ENCODE measurements around the gene MCTP1.
A peak's percentile ranks its signal among the peaks of the same experiment; 100 is the strongest.

Gene MCTP1

GRCh38 chr5:95184924-95185323 lies 100.0 kb downstream of the MCTP1 start:
- no CpG with 5 or more reads among the region's 4 CpGs for WGBS (ENCODE audit: insufficient coverage, insufficient read length)
- no peaks in the 10 kb centered on the region for H3K36me3 ChIP-seq (ENCODE audit: control insufficient read depth, insufficient read depth, low read length)
- H3K4me1 ChIP-seq (ENCODE audit: control insufficient read depth, insufficient read depth, low read length) = peaks cover 1% of the 10 kb centered on the region; the same call in 1 of the 2 replicates
- H3K4me3 ChIP-seq (ENCODE audit: low read length) = no peak overlapping the region
- DNase-seq (ENCODE audit: low read depth, low spot score) = no peak
- no peaks in the 10 kb centered on the region for H3K27me3 ChIP-seq (ENCODE audit: control insufficient read depth, insufficient read depth, low read length)
- H3K9me3 ChIP-seq (ENCODE audit: control insufficient read depth, insufficient read depth, low read length) = no peaks in the 10 kb centered on the region
- H3K27ac ChIP-seq (ENCODE audit: low read length) = no peak overlapping the region

- H3K27ac ChIP-seq (ENCODE audit: low read length) = no peak overlapping the region
- H3K4me1 ChIP-seq (ENCODE audit: control insufficient read depth, insufficient read depth, low read length) = peaks cover 5% of the 10 kb centered on the region; the same call in 1 of the 2 replicates
- H3K27me3 ChIP-seq (ENCODE audit: control insufficient read depth, insufficient read depth, low read length) = no peaks in the 10 kb centered on the region
- DNase-seq (ENCODE audit: low read depth, low spot score) = no peak
- H3K9me3 ChIP-seq (ENCODE audit: control insufficient read depth, insufficient read depth, low read length) = no peaks in the 10 kb centered on the region
- WGBS (ENCODE audit: insufficient coverage, insufficient read length) = no CpG with 5 or more reads among the region's 3 CpGs
- no peaks in the 10 kb centered on the region for H3K36me3 ChIP-seq (ENCODE audit: control insufficient read depth, insufficient read depth, low read length)
- H3K4me3 ChIP-seq (ENCODE audit: low read length) = no peak overlapping the region
Observed at GRCh38 chr5:95181644-95182043, 103.2 kb downstream of the MCTP1 start.

- no CpG with 5 or more reads among the region's 4 CpGs for WGBS (ENCODE audit: insufficient coverage, insufficient read length)
- no peaks in the 10 kb centered on the region for H3K9me3 ChIP-seq (ENCODE audit: control insufficient read depth, insufficient read depth, low read length)
- no peak overlapping the region for H3K27ac ChIP-seq (ENCODE audit: low read length)
- H3K27me3 ChIP-seq (ENCODE audit: control insufficient read depth, insufficient read depth, low read length) = no peaks in the 10 kb centered on the region
- H3K4me1 ChIP-seq (ENCODE audit: control insufficient read depth, insufficient read depth, low read length) = peaks cover 10% of the 10 kb centered on the region; the same call in 1 of the 2 replicates
- H3K36me3 ChIP-seq (ENCODE audit: control insufficient read depth, insufficient read depth, low read length) = no peaks in the 10 kb centered on the region
- DNase-seq (ENCODE audit: low read depth, low spot score) = peak; percentile 70
- H3K4me3 ChIP-seq (ENCODE audit: low read length) = no peak overlapping the region
Observed at GRCh38 chr5:95178046-95178651, 106.7 kb downstream of the MCTP1 start.

- Histone ChIP-seq H3K36me3 (ENCODE audit: control insufficient read depth, insufficient read depth, low read length) (no peaks in the 10 kb centered on the region), H3K4me3 (ENCODE audit: low read length) (no peak overlapping the region), H3K4me1 (ENCODE audit: control insufficient read depth, insufficient read depth, low read length) (peaks cover 10% of the 10 kb centered on the region; the same call in 1 of the 2 replicates), H3K9me3 (ENCODE audit: control insufficient read depth, insufficient read depth, low read length) (no peaks in the 10 kb centered on the region), H3K27ac (ENCODE audit: low read length) (no peak overlapping the region), H3K27me3 (ENCODE audit: control insufficient read depth, insufficient read depth, low read length) (no peaks in the 10 kb centered on the region)
- DNase-seq (ENCODE audit: low read depth, low spot score) = no peak
- no CpG with 5 or more reads among the region's 4 CpGs for WGBS (ENCODE audit: insufficient coverage, insufficient read length)
Observed at GRCh38 chr5:95177456-95177855, 107.4 kb downstream of the MCTP1 start.

- Histone ChIP-seq H3K27ac (ENCODE audit: low read length) (no peak overlapping the region), H3K36me3 (ENCODE audit: control insufficient read depth, insufficient read depth, low read length) (no peaks in the 10 kb centered on the region), H3K4me1 (ENCODE audit: control insufficient read depth, insufficient read depth, low read length) (peaks cover 9% of the 10 kb centered on the region; the same call in 1 of the 2 replicates), H3K27me3 (ENCODE audit: control insufficient read depth, insufficient read depth, low read length) (no peaks in the 10 kb centered on the region), H3K4me3 (ENCODE audit: low read length) (no peak overlapping the region), H3K9me3 (ENCODE audit: control insufficient read depth, insufficient read depth, low read length) (no peaks in the 10 kb centered on the region)
- no CpG with 5 or more reads among the region's 3 CpGs for WGBS (ENCODE audit: insufficient coverage, insufficient read length)
- DNase-seq (ENCODE audit: low read depth, low spot score) = no peak
Observed at GRCh38 chr5:95175106-95175505, 109.8 kb downstream of the MCTP1 start.

- Histone ChIP-seq H3K27me3 (ENCODE audit: control insufficient read depth, insufficient read depth, low read length) (no peaks in the 10 kb centered on the region), H3K27ac (ENCODE audit: low read length) (no peak overlapping the region), H3K36me3 (ENCODE audit: control insufficient read depth, insufficient read depth, low read length) (no peaks in the 10 kb centered on the region), H3K4me1 (ENCODE audit: control insufficient read depth, insufficient read depth, low read length) (peaks cover 5% of the 10 kb centered on the region; the same call in 1 of the 2 replicates), H3K9me3 (ENCODE audit: control insufficient read depth, insufficient read depth, low read length) (no peaks in the 10 kb centered on the region), H3K4me3 (ENCODE audit: low read length) (no peak overlapping the region)
- DNase-seq (ENCODE audit: low read depth, low spot score) = no peak
Observed at GRCh38 chr5:95172659-95173058, 112.2 kb downstream of the MCTP1 start.

GRCh38 chr5:95164861-95165260 lies 120.0 kb downstream of the MCTP1 start:
- no CpG with 5 or more reads among the region's 2 CpGs for WGBS (ENCODE audit: insufficient coverage, insufficient read length)
- no peak for DNase-seq (ENCODE audit: low read depth, low spot score)

GRCh38 chr5:95163079-95163478 lies 121.8 kb downstream of the MCTP1 start:
- no peak for DNase-seq (ENCODE audit: low read depth, low spot score)
- Histone ChIP-seq H3K9me3 (ENCODE audit: control insufficient read depth, insufficient read depth, low read length) (no peaks in the 10 kb centered on the region), H3K4me1 (ENCODE audit: control insufficient read depth, insufficient read depth, low read length) (no peaks in the 10 kb centered on the region; the same call in 1 of the 2 replicates), H3K4me3 (ENCODE audit: low read length) (no peak overlapping the region), H3K36me3 (ENCODE audit: control insufficient read depth, insufficient read depth, low read length) (no peaks in the 10 kb centered on the region), H3K27me3 (ENCODE audit: control insufficient read depth, insufficient read depth, low read length) (no peaks in the 10 kb centered on the region), H3K27ac (ENCODE audit: low read length) (no peak overlapping the region)

More at GRCh38 chr5:95164861-95165260, 120.0 kb downstream of the MCTP1 start:
- Histone ChIP-seq H3K27ac (ENCODE audit: low read length) (no peak overlapping the region), H3K27me3 (ENCODE audit: control insufficient read depth, insufficient read depth, low read length) (no peaks in the 10 kb centered on the region), H3K4me1 (ENCODE audit: control insufficient read depth, insufficient read depth, low read length) (no peaks in the 10 kb centered on the region; the same call in 1 of the 2 replicates), H3K9me3 (ENCODE audit: control insufficient read depth, insufficient read depth, low read length) (no peaks in the 10 kb centered on the region), H3K36me3 (ENCODE audit: control insufficient read depth, insufficient read depth, low read length) (no peaks in the 10 kb centered on the region), H3K4me3 (ENCODE audit: low read length) (no peak overlapping the region)

GRCh38 chr5:95162231-95162992 lies 122.5 kb downstream of the MCTP1 start:
- H3K36me3 ChIP-seq (ENCODE audit: control insufficient read depth, insufficient read depth, low read length) = no peaks in the 10 kb centered on the region
- DNase-seq (ENCODE audit: low read depth, low spot score) = no peak
- H3K27ac ChIP-seq (ENCODE audit: low read length) = no peak overlapping the region
- H3K4me3 ChIP-seq (ENCODE audit: low read length) = no peak overlapping the region
- no peaks in the 10 kb centered on the region for H3K27me3 ChIP-seq (ENCODE audit: control insufficient read depth, insufficient read depth, low read length)
- H3K4me1 ChIP-seq (ENCODE audit: control insufficient read depth, insufficient read depth, low read length) = no peaks in the 10 kb centered on the region; the same call in 1 of the 2 replicates
- H3K9me3 ChIP-seq (ENCODE audit: control insufficient read depth, insufficient read depth, low read length) = no peaks in the 10 kb centered on the region

GRCh38 chr5:95159603-95160002 lies 125.3 kb downstream of the MCTP1 start:
- no peak overlapping the region for H3K4me3 ChIP-seq (ENCODE audit: low read length)
- H3K27me3 ChIP-seq (ENCODE audit: control insufficient read depth, insufficient read depth, low read length) = no peaks in the 10 kb centered on the region
- no peaks in the 10 kb centered on the region; the same call in 1 of the 2 replicates for H3K4me1 ChIP-seq (ENCODE audit: control insufficient read depth, insufficient read depth, low read length)
- WGBS (ENCODE audit: insufficient coverage, insufficient read length) = no CpG with 5 or more reads among the region's 1 CpG
- H3K9me3 ChIP-seq (ENCODE audit: control insufficient read depth, insufficient read depth, low read length) = no peaks in the 10 kb centered on the region
- DNase-seq (ENCODE audit: low read depth, low spot score) = no peak
- H3K27ac ChIP-seq (ENCODE audit: low read length) = no peak overlapping the region
- no peaks in the 10 kb centered on the region for H3K36me3 ChIP-seq (ENCODE audit: control insufficient read depth, insufficient read depth, low read length)

GRCh38 chr5:95155888-95156287 lies 129.0 kb downstream of the MCTP1 start:
- H3K27me3 ChIP-seq (ENCODE audit: control insufficient read depth, insufficient read depth, low read length) = no peaks in the 10 kb centered on the region
- no peaks in the 10 kb centered on the region for H3K9me3 ChIP-seq (ENCODE audit: control insufficient read depth, insufficient read depth, low read length)
- no peaks in the 10 kb centered on the region for H3K4me1 ChIP-seq (ENCODE audit: control insufficient read depth, insufficient read depth, low read length)
- WGBS (ENCODE audit: insufficient coverage, insufficient read length) = no CpG with 5 or more reads among the region's 2 CpGs
- no peak overlapping the region for H3K4me3 ChIP-seq (ENCODE audit: low read length)
- no peak overlapping the region for H3K27ac ChIP-seq (ENCODE audit: low read length)
- H3K36me3 ChIP-seq (ENCODE audit: control insufficient read depth, insufficient read depth, low read length) = no peaks in the 10 kb centered on the region
- no peak for DNase-seq (ENCODE audit: low read depth, low spot score)
